ENCODE measurements around the gene NUFIP1. TPM values are rescaled to one million over a fixed set of nuclear protein-coding genes. Genes with fewer than 3 reads are reported as not detected.
A peak's percentile ranks its signal among the peaks of the same experiment; 100 is the strongest.

Gene NUFIP1
- total RNA-seq, result 1 to 10 TPM in 3 of 5 donors, not detected in 2; 1.3 to 4.4 (median 1.7) TPM
- 1 to 10 TPM; 2.4 to 3.2 (median 2.5) TPM for polyA plus RNA-seq
- long read RNA-seq, donor 1, result 0 reads
- long read RNA-seq, donor 2, partial matches to known transcripts, result 0 of 2 reads
- long read RNA-seq, donor 2, other reads (novel, unspliced or antisense), result 0 of 2 reads
- long read RNA-seq, donor 3, result 0 reads
- long read RNA-seq, donor 4, result 0 reads
- long read RNA-seq, donor 5, partial matches to known transcripts, result 0 of 1 reads
- long read RNA-seq, donor 5, other reads (novel, unspliced or antisense), result 0 of 1 reads
- long read RNA-seq, donor 6, partial matches to known transcripts, result 0 of 2 reads
- long read RNA-seq, donor 6, other reads (novel, unspliced or antisense), result 0 of 2 reads
- long read RNA-seq, donor 7, partial matches to known transcripts, result 0 of 2 reads
- long read RNA-seq, donor 7, other reads (novel, unspliced or antisense), result 0 of 2 reads
- long read RNA-seq, donor 8, partial matches to known transcripts, result 0 of 1 reads
- long read RNA-seq, donor 8, other reads (novel, unspliced or antisense), result 0 of 1 reads
- long read RNA-seq, donor 9, partial matches to known transcripts, result 0 of 1 reads
- long read RNA-seq, donor 9, other reads (novel, unspliced or antisense), result 0 of 1 reads
- long read RNA-seq, donor 10, partial matches to known transcripts, result 0 of 1 reads
- long read RNA-seq, donor 10, other reads (novel, unspliced or antisense), result 0 of 1 reads

DNA sequence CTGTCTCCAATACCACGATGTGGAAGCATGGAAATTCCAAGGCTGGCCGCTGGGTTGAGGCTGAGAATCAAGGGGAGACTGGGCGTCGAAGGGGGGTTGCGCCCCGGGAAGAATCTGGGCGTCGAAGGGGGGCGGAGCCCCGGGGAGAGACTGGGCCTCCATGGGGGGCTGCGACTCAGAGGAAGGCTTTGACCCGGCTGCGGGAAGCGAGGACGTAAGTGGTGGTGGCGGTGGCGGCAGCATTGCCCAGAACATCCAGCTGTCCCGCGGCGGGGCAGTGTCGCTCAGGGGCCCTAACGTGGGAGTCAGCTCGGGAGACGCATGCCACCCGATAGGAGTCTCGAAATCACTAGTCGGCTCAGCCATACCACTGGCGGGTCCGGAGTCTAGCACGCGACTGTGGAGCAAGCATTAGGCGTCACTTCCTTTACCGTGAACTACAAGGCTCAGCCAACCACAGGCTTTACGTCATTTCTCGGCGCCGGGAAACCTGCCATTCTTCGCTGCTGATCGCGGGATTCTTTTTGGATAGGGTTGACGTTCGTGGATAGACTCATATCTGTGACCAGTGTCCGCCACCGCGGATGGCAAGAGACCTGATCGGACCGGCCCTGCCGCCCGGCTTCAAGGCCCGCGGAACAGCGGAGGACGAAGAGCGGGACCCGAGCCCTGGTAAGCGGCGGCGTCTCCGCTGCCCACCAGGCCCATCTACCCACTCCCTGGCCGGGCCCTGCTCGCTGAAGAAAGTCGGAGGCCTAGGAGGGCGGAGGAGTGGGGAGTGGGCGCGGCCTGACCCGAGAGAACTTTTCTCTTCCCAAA is at the start of gene NUFIP1, which contains the start of gene GPALPP1:
TSS of gene NUFIP1 (minus strand) at position 401 of the 819 bp plus-strand sequence. CDS start at position 366, 35 bp downstream.
TSS of gene GPALPP1 (plus strand) at position 468 of the 819 bp plus-strand sequence. CDS start at position 585, 117 bp downstream.
- H3K36me3 ChIP-seq, result peaks cover 0 to 23% (median 21%) of the 10 kb centered on the region in 4 donors
- peak within 1 kb of the TSS; percentile 63 to 90 (median 87) for H3K27ac ChIP-seq
- WGBS, 5 donors, result 0 to 1% (median 0%) methylated on average over 54 to 66 of the region's 66 CpGs
- DNase-seq, result peak; percentile 94 to 98
- no peaks in the 10 kb centered on the region for H3K9me3 ChIP-seq
- intact Hi-C loops (cut with DNase I; ENCODE audit: low total_unique reads), result no loop called here
- H3K27me3 ChIP-seq, result no peaks in the 10 kb centered on the region
- peaks cover 28 to 68% (median 43%) of the 10 kb centered on the region in 4 donors for H3K4me1 ChIP-seq
- TF ChIP-seq EP300 (IDR thresholded peaks at IDR 0.05), result no peak
- TF ChIP-seq CTCF (IDR thresholded peaks at IDR 0.05), result peak in 1 of 7 experiments; percentile 9
- TF ChIP-seq POLR2AphosphoS5 (IDR thresholded peaks at IDR 0.05), result peak; percentile 89 to 95 (median 91)
- TF ChIP-seq POLR2A (IDR thresholded peaks at IDR 0.05), result peak in 1 of 4 donors; percentile 22
- peak within 1 kb of the TSS; percentile 68 to 97 (median 87) for H3K4me3 ChIP-seq

GRCh38 chr13:45036206-45036605 is 46.9 kb upstream of the NUFIP1 start:
- no peak for TF ChIP-seq EP300 (IDR thresholded peaks at IDR 0.05)
- TF ChIP-seq CTCF (IDR thresholded peaks at IDR 0.05), result no peak
- TF ChIP-seq POLR2AphosphoS5 (IDR thresholded peaks at IDR 0.05), result no peak
- TF ChIP-seq POLR2A (IDR thresholded peaks at IDR 0.05), result no peak
- DNase-seq, result no peak
- intact Hi-C loops (cut with DNase I; ENCODE audit: low total_unique reads), result no loop called here
- H3K27ac ChIP-seq, result no peak overlapping the region
- peaks cover 0 to 5% (median 0%) of the 10 kb centered on the region in 4 donors for H3K4me1 ChIP-seq
- peaks cover 0 to 56% (median 29%) of the 10 kb centered on the region in 4 donors for H3K36me3 ChIP-seq
- H3K27me3 ChIP-seq, result no peaks in the 10 kb centered on the region
- H3K4me3 ChIP-seq, result no peak overlapping the region
- H3K9me3 ChIP-seq, result no peaks in the 10 kb centered on the region

DNA sequence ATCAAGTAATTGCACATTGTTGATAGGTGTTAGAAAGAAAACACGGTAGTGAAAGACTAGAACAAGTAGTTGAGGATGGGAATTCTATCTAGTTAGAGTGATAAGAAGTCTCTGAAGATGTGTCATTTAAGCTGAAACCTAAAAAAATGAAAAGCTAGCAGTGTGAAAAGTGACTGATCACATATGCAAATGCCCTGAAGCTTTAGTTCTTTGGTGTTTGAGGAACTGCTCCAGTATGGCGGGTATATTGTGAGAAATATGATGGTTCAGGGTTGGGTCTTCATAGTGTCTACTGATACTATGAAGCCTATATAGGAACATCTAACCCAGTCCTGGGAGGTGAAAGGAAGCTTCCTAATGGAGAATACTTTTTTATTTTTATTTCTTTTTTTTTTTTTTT is 45.1 kb upstream of the NUFIP1 start:
- Histone ChIP-seq H3K36me3 (peaks cover 0 to 69% (median 29%) of the 10 kb centered on the region in 4 donors), H3K4me1 (peaks cover 0 to 5% (median 0%) of the 10 kb centered on the region in 4 donors), H3K27me3 (no peaks in the 10 kb centered on the region), H3K9me3 (no peaks in the 10 kb centered on the region), H3K4me3 (no peak overlapping the region), H3K27ac (no peak overlapping the region)
- no peak for DNase-seq
- 93 to 97% (median 95%) methylated on average over 2 of the region's 2 CpGs for WGBS, 5 donors
- intact Hi-C loops (cut with DNase I; ENCODE audit: low total_unique reads), result no loop called here
- no peak for TF ChIP-seq CTCF (IDR thresholded peaks at IDR 0.05)
- no peak for TF ChIP-seq POLR2A (IDR thresholded peaks at IDR 0.05)
- no peak for TF ChIP-seq POLR2AphosphoS5 (IDR thresholded peaks at IDR 0.05)
- no peak for TF ChIP-seq EP300 (IDR thresholded peaks at IDR 0.05)

DNA sequence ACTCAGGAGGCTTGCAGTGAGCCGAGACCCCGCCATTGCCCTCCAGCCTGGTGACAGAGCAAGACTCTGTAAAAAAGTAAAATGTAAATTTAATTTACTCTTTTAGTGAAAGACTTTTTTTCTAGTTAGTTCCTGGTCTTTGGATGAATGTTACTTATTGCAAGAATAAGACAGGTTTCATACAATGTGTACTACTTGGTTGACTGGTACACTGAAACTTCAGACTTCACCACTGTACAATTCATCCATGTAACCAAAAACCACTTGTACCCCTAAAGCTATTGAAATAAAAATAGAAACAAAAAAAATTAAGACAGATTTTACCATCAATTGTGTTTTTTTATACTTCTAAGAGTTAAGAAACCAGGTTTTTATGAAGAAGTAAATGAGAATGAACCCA is 35.6 kb upstream of the NUFIP1 start:
- H3K27me3 ChIP-seq, result no peaks in the 10 kb centered on the region
- peaks cover 10 to 90% (median 83%) of the 10 kb centered on the region in 4 donors for H3K36me3 ChIP-seq
- DNase-seq, result no peak
- H3K4me3 ChIP-seq, result no peak overlapping the region
- intact Hi-C loops (cut with DNase I; ENCODE audit: low total_unique reads), result no loop called here
- WGBS, 5 donors, result 93 to 100% (median 98%) methylated on average over 2 of the region's 2 CpGs
- no peaks in the 10 kb centered on the region for H3K4me1 ChIP-seq
- H3K9me3 ChIP-seq, result no peaks in the 10 kb centered on the region
- no peak overlapping the region for H3K27ac ChIP-seq
- TF ChIP-seq POLR2A (IDR thresholded peaks at IDR 0.05) (no peak), POLR2AphosphoS5 (IDR thresholded peaks at IDR 0.05) (no peak), EP300 (IDR thresholded peaks at IDR 0.05) (no peak), CTCF (IDR thresholded peaks at IDR 0.05) (no peak)

Data from stomach (tissue), 19 donors.